Hepatocyte (in vitro differentiated cells): ENCODE results near the gene DPP8. TPM values are rescaled to one million over a fixed set of nuclear protein-coding genes. Genes with fewer than 3 reads are reported as not detected.

ENCODE experiments used
- DNase-seq: peaks from one replicate; pipeline ENCODE4 v3.0.0-alpha.2; 2016; ENCODE audit warnings: low spot score
- H2AFZ ChIP-seq: fragments of 200-600 bp; sonication (generic); 2 replicates; pipeline ENCODE4 v1.6.0; 2016; ENCODE audit warnings: antibody characterized with exemption, mild to moderate bottlenecking
- H3K27ac ChIP-seq: fragments of 200-600 bp; sonication (generic); 2 replicates; pipeline ENCODE4 v1.5.1; 2016; ENCODE audit warnings: mild to moderate bottlenecking
- H3K27me3 ChIP-seq: fragments of 200-600 bp; sonication (generic); 2 replicates; pipeline ENCODE4 v1.6.1; 2016
- H3K36me3 ChIP-seq: fragments of 200-600 bp; sonication (generic); replicated peaks from 2 replicates; pipeline ENCODE4 v1.5.1; 2016; ENCODE audit warnings: low read depth; ENCODE audit not compliant: insufficient read depth
- H3K4me1 ChIP-seq: fragments of 200-600 bp; sonication (generic); 2 replicates; pipeline ENCODE4 v1.5.1; 2016; ENCODE audit warnings: mild to moderate bottlenecking, moderate library complexity; ENCODE audit not compliant: insufficient read depth
- H3K4me2 ChIP-seq: fragments of 200-600 bp; sonication (generic); 2 replicates; pipeline ENCODE4 v1.6.0; 2016
- H3K4me3 ChIP-seq: fragments of 200-600 bp; sonication (generic); 2 replicates; pipeline ENCODE4 v1.5.1; 2016; ENCODE audit warnings: mild to moderate bottlenecking
- H3K79me2 ChIP-seq: fragments of 200-600 bp; sonication (generic); 2 replicates; pipeline ENCODE4 v1.6.0; 2017; ENCODE audit warnings: mild to moderate bottlenecking
- H3K9me2 ChIP-seq: fragments of 200-600 bp; sonication (generic); replicated peaks from 2 replicates; pipeline ENCODE4 v1.6.0; 2017; ENCODE audit warnings: mild to moderate bottlenecking; ENCODE audit not compliant: insufficient read depth
- H3K9me3 ChIP-seq: fragments of 200-600 bp; sonication (generic); 2 replicates; pipeline ENCODE4 v1.5.1; 2016; ENCODE audit warnings: low read depth, mild to moderate bottlenecking
- H4K20me1 ChIP-seq: fragments of 200-600 bp; sonication (generic); 2 replicates; pipeline ENCODE4 v1.6.0; 2016; ENCODE audit warnings: mild to moderate bottlenecking; ENCODE audit not compliant: insufficient read depth, poor library complexity, severe bottlenecking
- CTCF ChIP-seq: fragments of 200-600 bp; sonication (generic); IDR thresholded peaks from 2 replicates; pipeline ENCODE4 v1.5.1; 2016; ENCODE audit warnings: antibody characterized with exemption, mild to moderate bottlenecking; ENCODE audit not compliant: poor library complexity
- EZH2 ChIP-seq: fragments of 200-600 bp; sonication (generic); IDR thresholded peaks from 2 replicates; pipeline ENCODE4 v1.6.1; 2016; ENCODE audit warnings: antibody characterized with exemption, mild to moderate bottlenecking, borderline replicate concordance
- EZH2phosphoT487 ChIP-seq: fragments of 200-600 bp; sonication (generic); IDR thresholded peaks from one replicate; pipeline ENCODE4 v1.6.1; 2018; ENCODE audit warnings: antibody characterized with exemption, mild to moderate bottlenecking, low read depth, moderate library complexity; ENCODE audit not compliant: unreplicated experiment, severe bottlenecking
- WGBS: methylation state at CpG from one replicate; pipeline ENCODE4 v1.1.6; 2016; ENCODE audit warnings: low lambda C conversion rate; ENCODE audit errors: missing lambda C conversion rate; 5-methylcytosine and 5-hydroxymethylcytosine counted together
- polyA plus RNA-seq: library from polyadenylated mRNA; unstranded; fragments of >200 nt; fragmentation: Nextera tagmentation; extraction: Ambion mirVana; gene quantifications from 2 replicates; pipeline ENCODE4 v1.2.1, GENCODE V29; 2016
- total RNA-seq: library from RNA; depleted of rRNA; stranded (reverse); fragments of >200 nt; gene quantifications from 2 replicates; pipeline ENCODE4 v1.2.3, GENCODE V29; 2014

Gene DPP8
- total and polyA plus RNA-seq, 2 experiments from 2014 or later: 23.3 to 25.3 TPM

GRCh38 chr15:65484876-65485275 lies 32.6 kb downstream of the DPP8 start:
- no peak overlapping the region for H3K4me3 ChIP-seq
- H3K36me3 ChIP-seq: no peaks in the 10 kb centered on the region
- no peak overlapping the region for H2AFZ ChIP-seq
- H3K79me2 ChIP-seq: no peaks in the 10 kb centered on the region
- H4K20me1 ChIP-seq: no peaks in the 10 kb centered on the region
- TF ChIP-seq EZH2phosphoT487 (no peak), EZH2 (no peak), CTCF (no peak)
- no peak overlapping the region for H3K4me2 ChIP-seq
- no peak overlapping the region for H3K27ac ChIP-seq
- H3K9me2 ChIP-seq: no peaks in the 10 kb centered on the region
- no peaks in the 10 kb centered on the region for H3K27me3 ChIP-seq
- DNase-seq: no peak
- 96% methylated on average over 4 of the region's 4 CpGs for WGBS
- no peaks in the 10 kb centered on the region for H3K9me3 ChIP-seq
- no peaks in the 10 kb centered on the region for H3K4me1 ChIP-seq

- WGBS: 91% methylated on average over 5 of the region's 5 CpGs
- H2AFZ ChIP-seq: no peak overlapping the region
- no peak overlapping the region for H3K4me2 ChIP-seq
- no peaks in the 10 kb centered on the region for H3K9me2 ChIP-seq
- no peak overlapping the region for H3K27ac ChIP-seq
- H3K9me3 ChIP-seq: no peaks in the 10 kb centered on the region
- no peaks in the 10 kb centered on the region for H3K27me3 ChIP-seq
- no peak for DNase-seq
- H3K36me3 ChIP-seq: no peaks in the 10 kb centered on the region
- no peaks in the 10 kb centered on the region for H4K20me1 ChIP-seq
- no peaks in the 10 kb centered on the region for H3K79me2 ChIP-seq
- no peak for TF ChIP-seq EZH2phosphoT487
- TF ChIP-seq CTCF: no peak
- TF ChIP-seq EZH2: no peak
- no peak overlapping the region for H3K4me3 ChIP-seq
- H3K4me1 ChIP-seq: no peaks in the 10 kb centered on the region
These were observed 40.6 kb downstream of the DPP8 start for GRCh38 chr15:65476903-65477302.

GRCh38 chr15:65470866-65471265 lies 46.6 kb downstream of the DPP8 start:
- Histone ChIP-seq H4K20me1 (no peaks in the 10 kb centered on the region), H3K4me2 (no peak overlapping the region), H3K4me1 (no peaks in the 10 kb centered on the region), H2AFZ (no peak overlapping the region), H3K4me3 (no peak overlapping the region), H3K9me3 (no peaks in the 10 kb centered on the region), H3K36me3 (no peaks in the 10 kb centered on the region), H3K27ac (no peak overlapping the region), H3K9me2 (no peaks in the 10 kb centered on the region), H3K79me2 (no peaks in the 10 kb centered on the region), H3K27me3 (no peaks in the 10 kb centered on the region)
- TF ChIP-seq CTCF: no peak
- no peak for TF ChIP-seq EZH2phosphoT487
- TF ChIP-seq EZH2: no peak
- no peak for DNase-seq
- 97% methylated on average over 3 of the region's 3 CpGs for WGBS

GRCh38 chr15:65468229-65468909 lies 49.1 kb downstream of the DPP8 start:
- Histone ChIP-seq H2AFZ (no peak overlapping the region), H3K79me2 (no peaks in the 10 kb centered on the region), H3K4me3 (no peak overlapping the region), H3K9me3 (no peaks in the 10 kb centered on the region), H4K20me1 (no peaks in the 10 kb centered on the region), H3K36me3 (no peaks in the 10 kb centered on the region), H3K4me1 (no peaks in the 10 kb centered on the region), H3K4me2 (no peak overlapping the region), H3K27ac (no peak overlapping the region), H3K27me3 (no peaks in the 10 kb centered on the region), H3K9me2 (no peaks in the 10 kb centered on the region)
- WGBS: 93% methylated on average over 5 of the region's 5 CpGs
- DNase-seq: no peak
- TF ChIP-seq EZH2 (no peak), EZH2phosphoT487 (no peak), CTCF (no peak)
